Measurements from ENCODE around the gene ZNF281. TPM values are rescaled to one million over a fixed set of nuclear protein-coding genes. Genes with fewer than 3 reads are reported as not detected.

ZNF281 gene
- polyA plus RNA-seq, 1 of the 3 experiments (the other 2 are of a cell fraction): 3.0 TPM

- TF ChIP-seq, protein P1, sequence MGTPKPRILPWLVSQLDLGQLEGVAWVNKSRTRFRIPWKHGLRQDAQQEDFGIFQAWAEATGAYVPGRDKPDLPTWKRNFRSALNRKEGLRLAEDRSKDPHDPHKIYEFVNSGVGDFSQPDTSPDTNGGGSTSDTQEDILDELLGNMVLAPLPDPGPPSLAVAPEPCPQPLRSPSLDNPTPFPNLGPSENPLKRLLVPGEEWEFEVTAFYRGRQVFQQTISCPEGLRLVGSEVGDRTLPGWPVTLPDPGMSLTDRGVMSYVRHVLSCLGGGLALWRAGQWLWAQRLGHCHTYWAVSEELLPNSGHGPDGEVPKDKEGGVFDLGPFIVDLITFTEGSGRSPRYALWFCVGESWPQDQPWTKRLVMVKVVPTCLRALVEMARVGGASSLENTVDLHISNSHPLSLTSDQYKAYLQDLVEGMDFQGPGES (IDR thresholded peaks at IDR 0.05; ENCODE audit: low read depth, low read length): no peak
- no peak for TF ChIP-seq NFIC (IDR thresholded peaks at IDR 0.05; ENCODE audit: borderline replicate concordance)
- TF ChIP-seq NRF1 (IDR thresholded peaks at IDR 0.05; ENCODE audit: low read depth, low read length): no peak
- TF ChIP-seq POLR2AphosphoS5 (IDR thresholded peaks at IDR 0.05; ENCODE audit: low read depth, low read length): no peak
Measured at GRCh38 chr1:200381256-200381984, 28.4 kb downstream of the ZNF281 start (continued).

- no peaks in the 10 kb centered on the region for H3K9me2 ChIP-seq
- 96% methylated on average over 1 of the region's 1 CpG for WGBS (ENCODE audit: low lambda C conversion rate)
- H4K20me1 ChIP-seq (ENCODE audit: insufficient read depth): no peaks in the 10 kb centered on the region
- no peaks in the 10 kb centered on the region for H3K36me3 ChIP-seq (replicated peaks in 1 of 2; ENCODE audit: control insufficient read depth in 1 of 2, insufficient read depth in 2 of 2, low read length in 1 of 2)
- ChIA-PET POLR2A (no interaction called here), CTCF (interaction anchor here (1.5 kb wide), 1 partner anchor 30 kb away, joined by 4 read pairs; no protein-coding TSS in a partner anchor)
- H3K9ac ChIP-seq: no peak overlapping the region
- H3K27ac ChIP-seq (ENCODE audit: low read depth in 2 of 2, low read length in 1 of 2): peak overlapping the region; percentile 61 to 79; a peak in 3 of 4 replicates
- no peaks in the 10 kb centered on the region for H3K27me3 ChIP-seq (ENCODE audit: insufficient read depth)
- no peak overlapping the region for H3K4me2 ChIP-seq
- TF ChIP-seq NRF1 (IDR thresholded peaks at IDR 0.05; ENCODE audit: low read depth, low read length): no peak
- TF ChIP-seq SMC3 (IDR thresholded peaks at IDR 0.05; ENCODE audit: low read depth, low read length): no peak
- no peak for TF ChIP-seq RCOR1 (IDR thresholded peaks at IDR 0.05; ENCODE audit: low read length)
- TF ChIP-seq CTCF (IDR thresholded peaks at IDR 0.05): no peak
- TF ChIP-seq, protein P2, sequence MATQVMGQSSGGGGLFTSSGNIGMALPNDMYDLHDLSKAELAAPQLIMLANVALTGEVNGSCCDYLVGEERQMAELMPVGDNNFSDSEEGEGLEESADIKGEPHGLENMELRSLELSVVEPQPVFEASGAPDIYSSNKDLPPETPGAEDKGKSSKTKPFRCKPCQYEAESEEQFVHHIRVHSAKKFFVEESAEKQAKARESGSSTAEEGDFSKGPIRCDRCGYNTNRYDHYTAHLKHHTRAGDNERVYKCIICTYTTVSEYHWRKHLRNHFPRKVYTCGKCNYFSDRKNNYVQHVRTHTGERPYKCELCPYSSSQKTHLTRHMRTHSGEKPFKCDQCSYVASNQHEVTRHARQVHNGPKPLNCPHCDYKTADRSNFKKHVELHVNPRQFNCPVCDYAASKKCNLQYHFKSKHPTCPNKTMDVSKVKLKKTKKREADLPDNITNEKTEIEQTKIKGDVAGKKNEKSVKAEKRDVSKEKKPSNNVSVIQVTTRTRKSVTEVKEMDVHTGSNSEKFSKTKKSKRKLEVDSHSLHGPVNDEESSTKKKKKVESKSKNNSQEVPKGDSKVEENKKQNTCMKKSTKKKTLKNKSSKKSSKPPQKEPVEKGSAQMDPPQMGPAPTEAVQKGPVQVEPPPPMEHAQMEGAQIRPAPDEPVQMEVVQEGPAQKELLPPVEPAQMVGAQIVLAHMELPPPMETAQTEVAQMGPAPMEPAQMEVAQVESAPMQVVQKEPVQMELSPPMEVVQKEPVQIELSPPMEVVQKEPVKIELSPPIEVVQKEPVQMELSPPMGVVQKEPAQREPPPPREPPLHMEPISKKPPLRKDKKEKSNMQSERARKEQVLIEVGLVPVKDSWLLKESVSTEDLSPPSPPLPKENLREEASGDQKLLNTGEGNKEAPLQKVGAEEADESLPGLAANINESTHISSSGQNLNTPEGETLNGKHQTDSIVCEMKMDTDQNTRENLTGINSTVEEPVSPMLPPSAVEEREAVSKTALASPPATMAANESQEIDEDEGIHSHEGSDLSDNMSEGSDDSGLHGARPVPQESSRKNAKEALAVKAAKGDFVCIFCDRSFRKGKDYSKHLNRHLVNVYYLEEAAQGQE (IDR thresholded peaks at IDR 0.05; ENCODE audit: low read depth, low read length): no peak
- no peak for TF ChIP-seq TEAD4 (IDR thresholded peaks at IDR 0.05; ENCODE audit: borderline replicate concordance, insufficient read depth)
- H3K79me2 ChIP-seq (ENCODE audit: insufficient read depth): no peaks in the 10 kb centered on the region
- no peak overlapping the region for H3K4me3 ChIP-seq (ENCODE audit: low read depth in 2 of 2, low read length in 1 of 2)
- H3K9me3 ChIP-seq: no peaks in the 10 kb centered on the region
- no peak overlapping the region for H2AFZ ChIP-seq (ENCODE audit: low read depth)
- no peak for DNase-seq
- H3K4me1 ChIP-seq (ENCODE audit: control insufficient read depth in 1 of 2, insufficient read depth in 2 of 2, low read depth in 1 of 2, low read length in 1 of 2): peaks cover 0 to 10% of the 10 kb centered on the region in 2 experiments; a peak in 2 of 4 replicates
- H3F3A ChIP-seq (replicated peaks; ENCODE audit: insufficient read depth): peaks cover 15% of the 10 kb centered on the region
Measured at GRCh38 chr1:200380589-200381021, 29.2 kb downstream of the ZNF281 start.

Measured in SK-N-SH (cell line).